ENCODE data around the gene MROH9.

Gene MROH9

DNA sequence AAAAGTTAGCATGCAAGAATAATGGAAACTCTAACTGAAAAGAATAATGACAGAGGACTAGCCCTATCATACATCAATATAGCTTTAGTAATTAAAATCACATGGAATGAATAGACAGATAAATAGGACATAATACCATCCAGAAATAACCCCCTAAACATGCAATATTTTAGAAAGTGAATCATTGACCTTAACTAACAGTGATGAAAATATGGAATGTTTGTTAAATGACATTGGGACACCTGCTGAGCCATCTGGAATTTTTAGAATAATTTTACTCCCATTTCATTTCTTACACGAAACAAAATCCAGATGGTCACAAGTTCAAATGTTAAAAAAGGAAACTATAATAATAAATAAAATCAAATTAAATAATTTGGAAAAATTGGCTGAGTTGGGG is 102.3 kb downstream of the MROH9 start:
- no peak overlapping the region for H3K4me3 ChIP-seq (ENCODE audit: low read length)
- no peak for DNase-seq (ENCODE audit: low read depth)
- TF ChIP-seq, protein P1, sequence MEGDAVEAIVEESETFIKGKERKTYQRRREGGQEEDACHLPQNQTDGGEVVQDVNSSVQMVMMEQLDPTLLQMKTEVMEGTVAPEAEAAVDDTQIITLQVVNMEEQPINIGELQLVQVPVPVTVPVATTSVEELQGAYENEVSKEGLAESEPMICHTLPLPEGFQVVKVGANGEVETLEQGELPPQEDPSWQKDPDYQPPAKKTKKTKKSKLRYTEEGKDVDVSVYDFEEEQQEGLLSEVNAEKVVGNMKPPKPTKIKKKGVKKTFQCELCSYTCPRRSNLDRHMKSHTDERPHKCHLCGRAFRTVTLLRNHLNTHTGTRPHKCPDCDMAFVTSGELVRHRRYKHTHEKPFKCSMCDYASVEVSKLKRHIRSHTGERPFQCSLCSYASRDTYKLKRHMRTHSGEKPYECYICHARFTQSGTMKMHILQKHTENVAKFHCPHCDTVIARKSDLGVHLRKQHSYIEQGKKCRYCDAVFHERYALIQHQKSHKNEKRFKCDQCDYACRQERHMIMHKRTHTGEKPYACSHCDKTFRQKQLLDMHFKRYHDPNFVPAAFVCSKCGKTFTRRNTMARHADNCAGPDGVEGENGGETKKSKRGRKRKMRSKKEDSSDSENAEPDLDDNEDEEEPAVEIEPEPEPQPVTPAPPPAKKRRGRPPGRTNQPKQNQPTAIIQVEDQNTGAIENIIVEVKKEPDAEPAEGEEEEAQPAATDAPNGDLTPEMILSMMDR (IDR thresholded peaks at IDR 0.05; ENCODE audit: insufficient read depth, low read depth, low read length, missing control alignments) = no peak

DNA sequence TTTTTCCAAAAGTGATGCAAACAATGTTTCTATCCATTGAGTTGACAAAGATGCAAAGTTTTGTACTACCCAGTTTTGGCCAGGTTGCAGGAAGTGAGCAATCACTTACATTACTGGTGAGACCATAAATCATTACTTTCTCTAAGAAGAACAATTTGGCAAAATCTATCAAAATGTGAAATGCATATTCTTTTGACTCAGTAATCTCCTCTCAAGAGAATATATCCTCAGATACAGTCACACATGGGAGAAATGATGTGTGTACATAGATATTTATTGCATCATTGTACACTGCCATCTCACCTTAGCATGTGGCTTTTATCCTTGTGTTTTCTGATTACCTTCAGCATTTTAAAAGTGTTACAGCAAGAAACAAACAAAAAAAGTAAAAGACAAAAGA is 103.0 kb downstream of the MROH9 start:
- DNase-seq (ENCODE audit: low read depth) = no peak
- no peak overlapping the region for H3K4me3 ChIP-seq (ENCODE audit: low read length)
- TF ChIP-seq, protein P1 (IDR thresholded peaks at IDR 0.05; ENCODE audit: insufficient read depth, low read depth, low read length, missing control alignments) = no peak

DNA sequence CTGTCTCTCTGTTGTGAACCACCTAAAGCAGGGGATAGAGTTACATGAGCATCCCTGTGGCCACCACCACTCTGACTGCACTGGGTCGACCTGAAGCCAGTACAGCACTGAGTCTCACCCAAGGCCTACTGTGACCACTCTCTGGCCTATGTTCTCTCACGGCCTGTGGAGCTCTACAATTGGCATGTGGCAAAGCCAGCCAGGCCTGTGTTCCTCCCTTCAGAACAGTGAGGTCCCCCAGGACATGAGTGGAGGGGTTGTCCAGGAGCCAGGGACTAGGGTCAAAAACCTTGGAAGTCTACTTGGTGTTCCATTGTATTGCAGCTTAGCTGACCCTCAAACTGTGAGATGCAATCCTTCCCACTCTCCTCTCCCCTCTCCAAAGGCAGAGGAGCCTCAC is 112.7 kb downstream of the MROH9 start:
- H3K4me3 ChIP-seq (ENCODE audit: low read length) = no peak overlapping the region
- TF ChIP-seq, protein P1 (IDR thresholded peaks at IDR 0.05; ENCODE audit: insufficient read depth, low read depth, low read length, missing control alignments) = no peak
- DNase-seq (ENCODE audit: low read depth) = no peak

DNA sequence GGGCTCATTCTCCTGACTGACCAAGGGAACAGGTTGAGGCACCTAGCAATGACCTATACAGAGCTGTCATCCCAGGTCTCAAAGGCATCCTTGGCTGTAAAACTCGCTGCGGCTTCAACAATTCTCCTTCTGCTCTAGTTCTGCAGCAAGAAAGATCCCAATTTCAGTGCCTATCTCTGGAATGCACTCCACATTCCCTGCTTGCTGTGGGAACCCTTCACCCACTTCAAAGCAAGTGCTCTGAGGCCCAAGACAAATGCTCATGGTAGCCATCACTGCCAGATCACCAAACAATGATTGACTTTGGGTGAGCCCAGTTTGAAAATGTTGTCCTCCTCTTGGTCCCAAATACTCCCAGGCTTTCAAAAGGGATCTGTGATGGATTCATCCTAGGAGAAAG is 117.6 kb downstream of the MROH9 start:
- no peak for DNase-seq (ENCODE audit: low read depth)
- TF ChIP-seq, protein P1 (IDR thresholded peaks at IDR 0.05; ENCODE audit: insufficient read depth, low read depth, low read length, missing control alignments) = no peak
- H3K4me3 ChIP-seq (ENCODE audit: low read length) = no peak overlapping the region

DNA sequence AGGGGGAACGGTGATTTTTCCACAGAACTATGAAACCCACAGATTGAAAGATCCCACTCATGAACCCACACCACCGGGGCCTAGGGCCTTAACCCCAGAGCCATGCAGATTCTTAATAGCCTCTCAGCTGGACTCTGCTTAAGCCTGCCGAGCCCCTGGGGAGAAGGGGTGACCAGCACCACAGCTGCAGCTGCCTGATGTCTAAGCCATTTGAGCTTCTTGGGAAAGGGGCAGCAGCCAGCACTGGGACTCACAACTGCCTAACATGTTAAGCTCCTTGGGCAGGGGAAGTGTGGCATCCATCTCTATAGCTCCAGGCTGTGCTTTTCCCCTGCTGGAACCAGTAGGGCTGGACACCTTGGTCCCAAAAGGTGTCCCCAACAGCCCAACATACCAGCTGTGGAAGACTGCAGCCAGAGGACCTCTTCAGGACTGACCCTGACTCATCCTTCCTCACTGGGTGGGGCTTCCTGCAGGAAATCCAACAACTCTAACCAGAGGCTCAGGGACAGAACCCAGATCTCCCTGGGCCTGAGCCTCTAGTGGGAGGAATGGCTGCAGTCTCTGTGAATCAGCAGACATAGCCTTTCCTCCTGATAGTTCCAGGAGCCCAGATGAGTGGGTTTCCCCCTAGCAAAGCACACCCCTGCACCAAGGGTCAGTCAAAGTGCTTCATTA is 120.8 kb downstream of the MROH9 start:
- DNase-seq (ENCODE audit: low read depth) = peak; percentile 34
- no peak overlapping the region for H3K4me3 ChIP-seq (ENCODE audit: low read length)
- TF ChIP-seq, protein P1 (IDR thresholded peaks at IDR 0.05; ENCODE audit: insufficient read depth, low read depth, low read length, missing control alignments) = no peak

DNA sequence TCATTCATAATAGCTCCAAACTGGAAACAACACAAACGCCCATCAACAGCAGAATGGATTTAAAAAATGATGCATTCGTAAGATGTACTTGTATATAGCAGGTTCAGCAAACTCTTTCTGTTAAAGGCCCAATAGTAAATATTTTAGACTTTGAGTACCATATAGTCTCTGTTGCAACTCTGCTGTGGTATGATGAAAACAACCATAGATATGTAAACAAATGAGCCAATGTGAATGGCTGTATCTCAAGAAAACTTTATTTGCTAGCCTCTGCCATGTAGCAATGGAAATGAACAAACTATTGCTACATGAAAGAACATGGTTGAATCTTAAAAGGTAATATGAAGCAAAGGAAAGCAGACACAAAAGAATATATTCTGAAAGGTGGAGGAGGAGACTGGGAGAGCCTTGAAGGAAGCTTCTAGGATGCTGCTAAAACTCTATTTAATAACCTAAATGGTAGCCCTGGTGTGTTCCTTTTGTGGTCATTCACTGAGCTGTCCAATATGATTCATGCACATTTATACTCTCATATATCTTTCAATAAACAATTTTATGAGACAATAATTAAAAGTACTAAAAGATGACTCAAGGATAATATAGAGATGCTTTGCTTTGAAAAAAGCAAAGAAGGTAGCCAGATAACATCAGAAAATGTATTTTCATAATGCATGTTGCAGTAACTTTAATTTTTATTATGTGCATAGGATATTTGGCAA is 126.2 kb downstream of the MROH9 start:
- TF ChIP-seq, protein P1 (IDR thresholded peaks at IDR 0.05; ENCODE audit: insufficient read depth, low read depth, low read length, missing control alignments) = no peak
- DNase-seq (ENCODE audit: low read depth) = no peak
- no peak overlapping the region for H3K4me3 ChIP-seq (ENCODE audit: low read length)
